ENCODE data around the gene ARHGAP28. TPM values are rescaled to one million over a fixed set of nuclear protein-coding genes. Genes with fewer than 3 reads are reported as not detected.

The ARHGAP28 gene
- total and polyA plus RNA-seq, 4 donors = 9.3 to 42.6 (median 18.6) TPM

GRCh38 chr18:6782861-6783260 lies 53.3 kb downstream of the ARHGAP28 start:
- H3K9me3 ChIP-seq (ENCODE audit: control insufficient read depth, insufficient read depth, low read length) = no peaks in the 10 kb centered on the region
- H3K36me3 ChIP-seq (ENCODE audit: control insufficient read depth, insufficient read depth, low read length) = no peaks in the 10 kb centered on the region
- no peaks in the 10 kb centered on the region for H3K27me3 ChIP-seq (ENCODE audit: control insufficient read depth, insufficient read depth, low read length)
- H3K4me3 ChIP-seq (ENCODE audit: low read depth, low read length) = no peak overlapping the region
- H3K27ac ChIP-seq (ENCODE audit: low read depth, low read length) = no peak overlapping the region
- peaks cover 7% of the 10 kb centered on the region for H3K4me1 ChIP-seq (ENCODE audit: control insufficient read depth, insufficient read depth, low read length)
- DNase-seq (ENCODE audit: low read depth in 4 of 6, low spot score in 6 of 6) = no peak
- WGBS (ENCODE audit: insufficient coverage) = no CpG with 5 or more reads among the region's 1 CpG

DNA sequence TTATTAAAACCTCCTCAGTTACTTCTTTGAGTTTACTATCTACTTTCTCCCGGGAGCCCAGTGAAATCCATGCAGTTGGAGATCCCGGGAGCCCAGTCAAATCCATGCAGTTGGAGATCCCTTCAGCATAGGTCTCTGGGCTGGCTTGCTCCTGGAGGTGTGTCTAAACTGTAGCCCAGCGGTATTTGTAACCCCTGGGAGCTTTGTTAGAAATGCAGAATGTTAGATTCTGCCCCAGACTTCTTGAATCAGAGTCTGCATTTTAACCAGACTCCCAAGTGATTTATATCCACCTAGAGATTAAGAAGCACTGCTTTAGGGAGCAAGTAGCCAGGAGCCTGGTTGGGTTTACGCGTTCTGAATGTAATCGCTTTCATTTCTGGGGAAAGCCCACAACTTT lies 54.5 kb downstream of the ARHGAP28 start:
- no peak overlapping the region for H3K4me3 ChIP-seq (ENCODE audit: low read depth, low read length)
- peaks cover 3% of the 10 kb centered on the region for H3K9me3 ChIP-seq (ENCODE audit: control insufficient read depth, insufficient read depth, low read length)
- peaks cover 7% of the 10 kb centered on the region for H3K4me1 ChIP-seq (ENCODE audit: control insufficient read depth, insufficient read depth, low read length)
- 77% methylated on average over 5 of the region's 6 CpGs for WGBS (ENCODE audit: insufficient coverage)
- H3K27ac ChIP-seq (ENCODE audit: low read depth, low read length) = no peak overlapping the region
- no peak for DNase-seq (ENCODE audit: low read depth in 4 of 6, low spot score in 6 of 6)
- no peaks in the 10 kb centered on the region for H3K27me3 ChIP-seq (ENCODE audit: control insufficient read depth, insufficient read depth, low read length)
- no peaks in the 10 kb centered on the region for H3K36me3 ChIP-seq (ENCODE audit: control insufficient read depth, insufficient read depth, low read length)

GRCh38 chr18:6785001-6785400 lies 55.5 kb downstream of the ARHGAP28 start:
- no peak overlapping the region for H3K4me3 ChIP-seq (ENCODE audit: low read depth, low read length)
- peaks cover 3% of the 10 kb centered on the region for H3K9me3 ChIP-seq (ENCODE audit: control insufficient read depth, insufficient read depth, low read length)
- no peaks in the 10 kb centered on the region for H3K27me3 ChIP-seq (ENCODE audit: control insufficient read depth, insufficient read depth, low read length)
- no peak for DNase-seq (ENCODE audit: low read depth in 4 of 6, low spot score in 6 of 6)
- 67% methylated on average over 1 of the region's 2 CpGs for WGBS (ENCODE audit: insufficient coverage)
- H3K36me3 ChIP-seq (ENCODE audit: control insufficient read depth, insufficient read depth, low read length) = no peaks in the 10 kb centered on the region
- no peak overlapping the region for H3K27ac ChIP-seq (ENCODE audit: low read depth, low read length)
- H3K4me1 ChIP-seq (ENCODE audit: control insufficient read depth, insufficient read depth, low read length) = peaks cover 7% of the 10 kb centered on the region

- DNase-seq (ENCODE audit: low read depth in 4 of 6, low spot score in 6 of 6) = no peak
- H3K4me1 ChIP-seq (ENCODE audit: control insufficient read depth, insufficient read depth, low read length) = peaks cover 7% of the 10 kb centered on the region
- no peaks in the 10 kb centered on the region for H3K27me3 ChIP-seq (ENCODE audit: control insufficient read depth, insufficient read depth, low read length)
- H3K9me3 ChIP-seq (ENCODE audit: control insufficient read depth, insufficient read depth, low read length) = peaks cover 3% of the 10 kb centered on the region
- H3K4me3 ChIP-seq (ENCODE audit: low read depth, low read length) = no peak overlapping the region
- no peaks in the 10 kb centered on the region for H3K36me3 ChIP-seq (ENCODE audit: control insufficient read depth, insufficient read depth, low read length)
- no peak overlapping the region for H3K27ac ChIP-seq (ENCODE audit: low read depth, low read length)
- WGBS (ENCODE audit: insufficient coverage) = 100% methylated on average over 3 of the region's 3 CpGs
These were observed 55.9 kb downstream of the ARHGAP28 start for GRCh38 chr18:6785411-6785810.

- no peak for DNase-seq (ENCODE audit: low read depth in 4 of 6, low spot score in 6 of 6)
- Histone ChIP-seq H3K9me3 (ENCODE audit: control insufficient read depth, insufficient read depth, low read length) (peaks cover 3% of the 10 kb centered on the region), H3K4me3 (ENCODE audit: low read depth, low read length) (no peak overlapping the region), H3K36me3 (ENCODE audit: control insufficient read depth, insufficient read depth, low read length) (no peaks in the 10 kb centered on the region), H3K27me3 (ENCODE audit: control insufficient read depth, insufficient read depth, low read length) (no peaks in the 10 kb centered on the region), H3K27ac (ENCODE audit: low read depth, low read length) (no peak overlapping the region), H3K4me1 (ENCODE audit: control insufficient read depth, insufficient read depth, low read length) (no peaks in the 10 kb centered on the region)
- WGBS (ENCODE audit: insufficient coverage) = 86% methylated on average over 3 of the region's 5 CpGs
These were observed 62.9 kb downstream of the ARHGAP28 start for GRCh38 chr18:6792391-6792790.

GRCh38 chr18:6793455-6793854 lies 63.9 kb downstream of the ARHGAP28 start:
- Histone ChIP-seq H3K9me3 (ENCODE audit: control insufficient read depth, insufficient read depth, low read length) (no peaks in the 10 kb centered on the region), H3K27ac (ENCODE audit: low read depth, low read length) (no peak overlapping the region), H3K4me1 (ENCODE audit: control insufficient read depth, insufficient read depth, low read length) (no peaks in the 10 kb centered on the region), H3K36me3 (ENCODE audit: control insufficient read depth, insufficient read depth, low read length) (no peaks in the 10 kb centered on the region), H3K27me3 (ENCODE audit: control insufficient read depth, insufficient read depth, low read length) (no peaks in the 10 kb centered on the region), H3K4me3 (ENCODE audit: low read depth, low read length) (no peak overlapping the region)
- WGBS (ENCODE audit: insufficient coverage) = no CpG with 5 or more reads among the region's 5 CpGs
- DNase-seq (ENCODE audit: low read depth in 4 of 6, low spot score in 6 of 6) = no peak

DNA sequence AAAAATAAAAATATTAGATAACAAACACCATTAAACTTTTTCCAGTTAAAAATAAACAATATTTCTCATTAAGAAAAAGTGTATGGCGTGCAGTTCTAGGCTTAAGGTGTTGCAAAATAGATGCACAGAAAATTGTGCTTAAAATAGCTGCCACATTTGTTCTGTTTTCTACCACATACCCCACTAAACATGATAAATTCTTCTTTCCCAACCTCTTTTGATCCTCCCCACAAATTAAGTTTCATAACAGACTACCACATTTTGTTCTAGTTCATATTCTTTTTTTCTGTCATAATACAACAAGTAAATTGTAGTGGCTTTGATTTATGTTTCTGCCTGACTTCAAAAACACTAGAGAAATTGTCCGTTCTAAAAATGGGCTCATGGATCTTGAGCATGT lies 64.5 kb downstream of the ARHGAP28 start:
- no CpG with 5 or more reads among the region's 2 CpGs for WGBS (ENCODE audit: insufficient coverage)
- Histone ChIP-seq H3K9me3 (ENCODE audit: control insufficient read depth, insufficient read depth, low read length) (no peaks in the 10 kb centered on the region), H3K27me3 (ENCODE audit: control insufficient read depth, insufficient read depth, low read length) (no peaks in the 10 kb centered on the region), H3K27ac (ENCODE audit: low read depth, low read length) (no peak overlapping the region), H3K36me3 (ENCODE audit: control insufficient read depth, insufficient read depth, low read length) (no peaks in the 10 kb centered on the region), H3K4me3 (ENCODE audit: low read depth, low read length) (no peak overlapping the region), H3K4me1 (ENCODE audit: control insufficient read depth, insufficient read depth, low read length) (no peaks in the 10 kb centered on the region)
- no peak for DNase-seq (ENCODE audit: low read depth in 4 of 6, low spot score in 6 of 6)

GRCh38 chr18:6795307-6795706 lies 65.8 kb downstream of the ARHGAP28 start:
- WGBS (ENCODE audit: insufficient coverage) = 32% methylated on average over 3 of the region's 4 CpGs
- Histone ChIP-seq H3K4me1 (ENCODE audit: control insufficient read depth, insufficient read depth, low read length) (no peaks in the 10 kb centered on the region), H3K36me3 (ENCODE audit: control insufficient read depth, insufficient read depth, low read length) (no peaks in the 10 kb centered on the region), H3K27me3 (ENCODE audit: control insufficient read depth, insufficient read depth, low read length) (no peaks in the 10 kb centered on the region), H3K4me3 (ENCODE audit: low read depth, low read length) (no peak overlapping the region), H3K9me3 (ENCODE audit: control insufficient read depth, insufficient read depth, low read length) (no peaks in the 10 kb centered on the region), H3K27ac (ENCODE audit: low read depth, low read length) (no peak overlapping the region)
- DNase-seq (ENCODE audit: low read depth in 4 of 6, low spot score in 6 of 6) = peak in 1 of 6 donors; percentile 75

DNA sequence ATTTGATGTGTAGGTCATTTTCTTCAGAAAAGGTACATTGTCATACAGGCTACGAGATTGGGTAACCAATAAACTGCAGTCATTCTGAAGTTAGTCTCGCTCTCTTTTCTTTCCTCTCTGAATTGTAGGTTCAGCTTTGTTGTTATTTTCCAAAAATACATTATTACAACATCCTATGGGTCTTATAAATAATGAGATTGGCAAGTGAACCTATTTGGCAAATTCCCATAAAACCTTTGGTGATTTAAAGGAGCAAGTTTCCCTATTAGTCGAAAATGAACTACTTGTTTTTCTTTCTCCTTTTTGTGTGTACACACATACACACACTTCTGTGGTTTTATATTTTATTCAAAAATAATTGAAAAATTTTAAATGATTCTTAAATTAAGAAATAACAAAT lies 67.0 kb downstream of the ARHGAP28 start:
- no CpG with 5 or more reads among the region's 3 CpGs for WGBS (ENCODE audit: insufficient coverage)
- no peak for DNase-seq (ENCODE audit: low read depth in 4 of 6, low spot score in 6 of 6)
- H3K36me3 ChIP-seq (ENCODE audit: control insufficient read depth, insufficient read depth, low read length) = no peaks in the 10 kb centered on the region
- no peak overlapping the region for H3K27ac ChIP-seq (ENCODE audit: low read depth, low read length)
- no peak overlapping the region for H3K4me3 ChIP-seq (ENCODE audit: low read depth, low read length)
- no peaks in the 10 kb centered on the region for H3K27me3 ChIP-seq (ENCODE audit: control insufficient read depth, insufficient read depth, low read length)
- H3K9me3 ChIP-seq (ENCODE audit: control insufficient read depth, insufficient read depth, low read length) = no peaks in the 10 kb centered on the region
- no peaks in the 10 kb centered on the region for H3K4me1 ChIP-seq (ENCODE audit: control insufficient read depth, insufficient read depth, low read length)

GRCh38 chr18:6797171-6797570 lies 67.7 kb downstream of the ARHGAP28 start:
- Histone ChIP-seq H3K4me3 (ENCODE audit: low read depth, low read length) (no peak overlapping the region), H3K36me3 (ENCODE audit: control insufficient read depth, insufficient read depth, low read length) (no peaks in the 10 kb centered on the region), H3K27ac (ENCODE audit: low read depth, low read length) (no peak overlapping the region), H3K9me3 (ENCODE audit: control insufficient read depth, insufficient read depth, low read length) (no peaks in the 10 kb centered on the region), H3K4me1 (ENCODE audit: control insufficient read depth, insufficient read depth, low read length) (no peaks in the 10 kb centered on the region), H3K27me3 (ENCODE audit: control insufficient read depth, insufficient read depth, low read length) (no peaks in the 10 kb centered on the region)
- peak in 1 of 6 donors; percentile 61 for DNase-seq (ENCODE audit: low read depth in 4 of 6, low spot score in 6 of 6)
- no CpG with 5 or more reads among the region's 5 CpGs for WGBS (ENCODE audit: insufficient coverage)

Data from spinal cord (tissue), 10 donors.